GM23338 (cell line): Measurements from ENCODE around the gene MYH13. TPM values are rescaled to one million over a fixed set of nuclear protein-coding genes. Genes with fewer than 3 reads are reported as not detected.

Experiments
- ATAC-seq: fragments of 200-7000 bp; cut with Tn5 transposase; 3 replicates; pipeline ENCODE4 v1.9.1; 2020
- DNase-seq: peaks from one replicate; pipeline ENCODE4 v3.0.0-alpha.2; 2015; ENCODE audit warnings: low spot score
- H2AFZ ChIP-seq: fragments of 200-600 bp; sonication (generic); 2 replicates; pipeline ENCODE4 v1.8.0; 2016; ENCODE audit warnings: antibody characterized with exemption, mild to moderate bottlenecking, moderate library complexity
- H3F3A ChIP-seq: fragments of 200-600 bp; sonication (generic); replicated peaks from 2 replicates; pipeline ENCODE4 v1.8.0; 2017; ENCODE audit warnings: antibody characterized with exemption, mixed run types, low read depth
- H3K27ac ChIP-seq: fragments of 200-600 bp; sonication (generic); 2 replicates; pipeline ENCODE4 v1.6.1; 2016; ENCODE audit warnings: low read depth
- H3K27me3 ChIP-seq: fragments of 200-600 bp; sonication (generic); 2 replicates; pipeline ENCODE4 v1.8.0; 2016; ENCODE audit warnings: mild to moderate bottlenecking, mixed run types, moderate library complexity; ENCODE audit not compliant: insufficient read depth
- H3K36me3 ChIP-seq: fragments of 200-600 bp; sonication (generic); 2 replicates; pipeline ENCODE4 v1.8.0; 2016; ENCODE audit warnings: mild to moderate bottlenecking; ENCODE audit not compliant: insufficient read depth
- H3K4me1 ChIP-seq: fragments of 200-600 bp; sonication (generic); 2 replicates; pipeline ENCODE4 v1.8.0; 2016; ENCODE audit warnings: mild to moderate bottlenecking, moderate library complexity; ENCODE audit not compliant: insufficient read depth
- H3K4me2 ChIP-seq: fragments of 200-600 bp; sonication (generic); 2 replicates; pipeline ENCODE4 v1.7.1; 2017; ENCODE audit warnings: mixed run types
- H3K4me3 ChIP-seq: fragments of 200-600 bp; sonication (generic); 2 replicates; pipeline ENCODE4 v1.6.1; 2016; ENCODE audit warnings: mixed run types
- H3K79me2 ChIP-seq: fragments of 200-600 bp; sonication (generic); replicated peaks from 2 replicates; pipeline ENCODE4 v1.8.0; 2017; ENCODE audit warnings: mild to moderate bottlenecking; ENCODE audit not compliant: insufficient read depth
- H3K9me2 ChIP-seq: fragments of 200-600 bp; sonication (generic); 2 replicates; pipeline ENCODE4 v1.8.0; 2017; ENCODE audit not compliant: insufficient read depth
- H4K20me1 ChIP-seq: fragments of 200-600 bp; sonication (generic); replicated peaks from 2 replicates; pipeline ENCODE4 v1.8.0; 2017; ENCODE audit warnings: mild to moderate bottlenecking; ENCODE audit not compliant: insufficient read depth
- H3K27ac Mint-ChIP-seq: 2 replicates; pipeline ENCODE4 v1.8.0; 2020; ENCODE audit warnings: inconsistent platforms, mild to moderate bottlenecking, moderate library complexity, mixed read lengths
- H3K27me3 Mint-ChIP-seq: 3 replicates; pipeline ENCODE4 v1.8.0; 2022; ENCODE audit warnings: low read depth, mild to moderate bottlenecking, moderate library complexity, mixed read lengths, inconsistent platforms; ENCODE audit not compliant: insufficient read depth, poor library complexity
- H3K36me3 Mint-ChIP-seq: 3 replicates; pipeline ENCODE4 v1.8.0; 2021; ENCODE audit warnings: low read depth, mild to moderate bottlenecking, inconsistent platforms, moderate library complexity, mixed read lengths
- H3K4me1 Mint-ChIP-seq: 3 replicates; pipeline ENCODE4 v1.8.0; 2020; ENCODE audit warnings: mild to moderate bottlenecking, inconsistent platforms, mixed read lengths
- H3K4me3 Mint-ChIP-seq: 3 replicates; pipeline ENCODE4 v1.8.0; 2021; ENCODE audit warnings: moderate library complexity, mild to moderate bottlenecking, inconsistent platforms, mixed read lengths
- H3K9me3 Mint-ChIP-seq: 3 replicates; pipeline ENCODE4 v1.8.0; 2020; ENCODE audit warnings: moderate library complexity, mild to moderate bottlenecking, inconsistent platforms, mixed read lengths
- CREB1 ChIP-seq: fragments of 250-450 bp; sonication (Bioruptor Pico); IDR thresholded peaks from 2 replicates; pipeline ENCODE4 v1.5.0; 2020; ENCODE audit warnings: low read depth, mild to moderate bottlenecking, moderate library complexity
- CTCF ChIP-seq, 2 experiments: fragments of 200-600 bp in 1 of 2; sonication (generic) in 1 of 2; conservative IDR thresholded peaks; 2 replicates each; pipeline versions ENCODE4 v1.5.1 to v1.6.1; 2016 to 2017; ENCODE audit warnings: antibody characterized with exemption in 2 of 2, low read depth in 2 of 2, mild to moderate bottlenecking in 2 of 2, moderate library complexity in 1 of 2
- EZH2 ChIP-seq: fragments of 200-600 bp; sonication (generic); IDR thresholded peaks from one replicate; pipeline ENCODE4 v1.8.0; 2017; ENCODE audit warnings: antibody characterized with exemption, mild to moderate bottlenecking, low read depth; ENCODE audit not compliant: unreplicated experiment
- JUNB ChIP-seq: IDR thresholded peaks from one replicate; pipeline ENCODE4 v1.6.1; 2016; ENCODE audit warnings: antibody characterized with exemption; ENCODE audit not compliant: unreplicated experiment
- NANOG ChIP-seq: IDR thresholded peaks from 2 replicates; pipeline ENCODE4 v1.6.1; 2016; ENCODE audit warnings: antibody characterized with exemption, borderline replicate concordance
- STAT1 ChIP-seq: IDR thresholded peaks from one replicate; pipeline ENCODE4 v1.6.1; 2016; ENCODE audit warnings: antibody characterized with exemption; ENCODE audit not compliant: unreplicated experiment
- ZNF114 ChIP-seq: fragments of 250-450 bp; sonication (Bioruptor Pico); IDR thresholded peaks from 2 replicates; pipeline ENCODE4 v1.5.0; 2020; ENCODE audit warnings: mild to moderate bottlenecking, moderate library complexity
- ZNF462 ChIP-seq: fragments of 250-450 bp; sonication (Bioruptor Pico); IDR thresholded peaks from 2 replicates; pipeline ENCODE4 v1.5.0; 2020; ENCODE audit warnings: mild to moderate bottlenecking, moderate library complexity
- polyA plus RNA-seq: library from polyadenylated mRNA; unstranded; fragments of >200 nt; fragmentation: Nextera tagmentation; extraction: Ambion mirVana; gene quantifications from 2 replicates; pipeline ENCODE4 v1.2.1, GENCODE V29; 2016
- total RNA-seq: library from RNA; depleted of rRNA; stranded (reverse); fragments of >200 nt; shearing (Covaris generic); gene quantifications from 2 replicates; pipeline ENCODE4 v1.2.3, GENCODE V29; 2014

The MYH13 gene
- total and polyA plus RNA-seq, 2 experiments from 2014 or later, result not detected

GRCh38 chr17:10398352-10398751, 25.5 kb upstream of the MYH13 start:
- Histone ChIP-seq H4K20me1 (no peaks in the 10 kb centered on the region), H3K36me3 (no peaks in the 10 kb centered on the region), H3K4me1 (no peaks in the 10 kb centered on the region), H3K79me2 (no peaks in the 10 kb centered on the region), H3K9me2 (no peaks in the 10 kb centered on the region), H2AFZ (no peak overlapping the region), H3K27ac (no peak overlapping the region), H3K27me3 (no peaks in the 10 kb centered on the region), H3F3A (no peaks in the 10 kb centered on the region), H3K4me3 (no peak overlapping the region), H3K4me2 (no peak overlapping the region)
- H3K9me3 Mint-ChIP-seq, result no peaks in the 10 kb centered on the region
- H3K4me1 Mint-ChIP-seq, result no peaks in the 10 kb centered on the region
- no peak overlapping the region for H3K27ac Mint-ChIP-seq
- TF ChIP-seq CTCF (conservative IDR thresholded peaks at IDR 0.05; ENCODE audit: low read depth in 2 of 2) (peak; percentile 67 to 85), CREB1 (CRISPR knock-in tag) (no peak)
- no peaks in the 10 kb centered on the region for H3K27me3 Mint-ChIP-seq
- H3K4me3 Mint-ChIP-seq, result no peak overlapping the region
- DNase-seq (peak; percentile 67), ATAC-seq (peak; percentile 51)
- no peaks in the 10 kb centered on the region for H3K36me3 Mint-ChIP-seq

- no peaks in the 10 kb centered on the region for H3K9me3 Mint-ChIP-seq
- H2AFZ ChIP-seq, result peak overlapping the region; percentile 56; the same call in 1 of the 2 replicates
- no peaks in the 10 kb centered on the region; the same call in 1 of the 2 replicates for H3K9me2 ChIP-seq
- TF ChIP-seq STAT1, result no peak
- no peak for TF ChIP-seq ZNF114 (CRISPR knock-in tag)
- no peak for TF ChIP-seq EZH2
- no peak for TF ChIP-seq ZNF462 (CRISPR knock-in tag)
- TF ChIP-seq CTCF (conservative IDR thresholded peaks at IDR 0.05; ENCODE audit: low read depth in 2 of 2), result no peak
- TF ChIP-seq CREB1 (CRISPR knock-in tag), result no peak
- no peak for TF ChIP-seq JUNB
- no peak for TF ChIP-seq NANOG
These were observed 23.8 kb upstream of the MYH13 start for GRCh38 chr17:10396524-10397163.

More at GRCh38 chr17:10396524-10397163, 23.8 kb upstream of the MYH13 start:
- Histone ChIP-seq H4K20me1 (no peaks in the 10 kb centered on the region), H3K4me2 (no peak overlapping the region), H3K4me1 (no peaks in the 10 kb centered on the region), H3F3A (no peaks in the 10 kb centered on the region), H3K27me3 (no peaks in the 10 kb centered on the region), H3K4me3 (no peak overlapping the region), H3K27ac (no peak overlapping the region), H3K36me3 (no peaks in the 10 kb centered on the region), H3K79me2 (no peaks in the 10 kb centered on the region)
- Mint-ChIP-seq H3K4me1 (no peaks in the 10 kb centered on the region), H3K36me3 (no peaks in the 10 kb centered on the region), H3K4me3 (no peak overlapping the region), H3K27me3 (peaks cover 1% of the 10 kb centered on the region), H3K27ac (no peak overlapping the region)
- DNase-seq (no peak), ATAC-seq (no peak)
